Stimulated activated CD8-positive, alpha-beta memory T cell treated with anti-CD3 and anti-CD28 coated beads, Interleukin-12 subunit alpha, Interleukin-12 subunit beta, amount 100 ng/mL, for 24 hours (primary cell): ENCODE results near the gene CNGA2.

Source experiments
- DNase-seq: peaks from one replicate; pipeline ENCODE4 v3.0.0-alpha.2; 2020; ENCODE audit errors: extremely low read depth

The CNGA2 gene

GRCh38 chrX:151711787-151712186 is 22.8 kb upstream of the CNGA2 start:
- DNase-seq: no peak

DNA sequence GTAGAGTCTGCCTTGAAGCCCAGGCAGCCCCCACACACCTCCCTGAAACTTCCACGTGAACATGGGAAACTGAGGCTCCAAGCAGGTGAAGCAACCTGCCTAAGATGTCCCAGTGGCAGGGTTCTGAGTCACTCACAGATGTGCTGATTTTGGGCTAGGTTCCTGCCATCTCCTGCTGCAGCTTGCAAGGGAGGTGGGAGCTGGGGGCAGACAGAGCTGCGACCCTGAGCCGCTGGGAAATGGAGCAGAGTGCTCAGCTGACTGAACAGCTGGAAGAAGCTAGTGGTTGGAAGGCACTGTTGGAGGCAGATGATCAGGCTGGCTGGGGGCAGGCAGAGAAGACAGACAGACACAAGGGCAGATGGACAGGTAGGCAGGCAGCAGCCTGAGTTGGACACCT is 22.3 kb upstream of the CNGA2 start:
- DNase-seq: no peak

DNA sequence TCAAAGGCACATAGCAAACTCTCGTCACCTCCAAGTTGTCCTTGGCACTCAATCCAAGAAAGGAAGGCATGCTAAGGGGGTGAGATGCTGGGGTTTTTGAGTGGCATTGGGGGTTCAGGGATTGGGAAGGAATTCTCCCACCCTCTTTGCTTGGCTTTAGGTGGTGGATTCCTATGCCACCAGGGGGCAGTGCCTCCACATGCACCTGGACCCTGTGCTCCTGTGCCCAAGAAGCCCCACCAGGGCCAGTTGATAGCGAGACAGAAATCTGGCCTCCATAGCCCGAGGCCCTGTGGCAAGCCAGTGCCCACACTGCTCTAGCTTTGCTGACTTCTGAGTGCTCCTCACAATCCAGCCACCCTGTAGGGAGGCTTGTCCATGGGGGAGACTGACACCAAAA is 20.7 kb upstream of the CNGA2 start:
- DNase-seq: no peak

DNA sequence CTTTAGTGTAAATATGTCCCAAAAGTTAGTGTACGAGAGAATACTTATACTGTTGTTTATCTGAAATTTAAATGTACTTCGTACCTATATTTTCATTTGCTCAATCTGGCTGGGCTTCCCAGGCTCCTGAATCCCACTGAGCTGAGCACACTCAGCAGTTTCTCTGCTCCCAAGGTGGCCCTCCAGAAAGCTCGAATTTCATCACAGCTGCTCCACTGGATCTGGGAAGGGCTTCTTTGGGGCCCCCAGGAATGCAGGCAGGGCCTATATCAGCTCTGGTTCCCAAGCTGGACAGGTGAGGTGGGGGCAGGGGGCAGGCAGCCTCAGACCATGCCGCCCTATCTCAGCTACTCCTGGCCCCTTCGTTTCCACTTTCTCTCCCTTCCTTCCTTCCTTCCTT is 20.2 kb upstream of the CNGA2 start:
- DNase-seq: no peak

GRCh38 chrX:151715752-151716151 is 18.8 kb upstream of the CNGA2 start, which contains the start of gene FATE1:
Gene FATE1 (plus strand): TSS chrX:151716035. CDS start chrX:151716120, 85 bp downstream.
- no peak for DNase-seq

GRCh38 chrX:151722241-151722846 is 12.2 kb upstream of the CNGA2 start:
- no peak for DNase-seq

DNA sequence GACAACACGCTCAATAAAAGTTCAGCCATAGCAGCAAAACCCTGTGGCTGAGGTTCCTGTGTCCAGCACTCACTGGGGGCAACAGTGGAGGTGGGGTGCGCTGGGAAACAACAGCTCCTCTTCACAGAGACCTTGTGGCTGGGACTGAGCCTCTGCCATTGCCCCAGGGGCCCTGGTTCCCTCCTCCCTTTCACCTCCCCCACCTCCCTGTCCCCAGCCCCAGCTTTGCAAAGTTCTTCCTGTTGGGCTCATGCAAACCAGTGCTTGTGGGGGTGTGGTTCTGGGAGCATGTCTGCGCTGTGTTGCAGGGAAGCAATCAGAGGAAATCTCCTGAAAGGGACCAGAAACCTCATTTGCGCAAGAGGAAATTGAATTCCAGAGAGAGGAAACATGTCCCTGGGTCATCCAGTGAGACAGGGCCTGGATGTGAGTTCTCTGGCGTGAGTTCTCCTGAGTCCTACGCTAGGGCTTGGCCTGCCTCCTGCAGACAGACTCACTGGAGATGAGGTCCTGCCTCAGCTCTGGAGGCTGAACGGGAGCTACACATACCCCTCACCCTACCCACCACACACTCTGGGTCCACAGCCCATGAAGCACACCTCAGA is 11.3 kb upstream of the CNGA2 start:
- no peak for DNase-seq

DNA sequence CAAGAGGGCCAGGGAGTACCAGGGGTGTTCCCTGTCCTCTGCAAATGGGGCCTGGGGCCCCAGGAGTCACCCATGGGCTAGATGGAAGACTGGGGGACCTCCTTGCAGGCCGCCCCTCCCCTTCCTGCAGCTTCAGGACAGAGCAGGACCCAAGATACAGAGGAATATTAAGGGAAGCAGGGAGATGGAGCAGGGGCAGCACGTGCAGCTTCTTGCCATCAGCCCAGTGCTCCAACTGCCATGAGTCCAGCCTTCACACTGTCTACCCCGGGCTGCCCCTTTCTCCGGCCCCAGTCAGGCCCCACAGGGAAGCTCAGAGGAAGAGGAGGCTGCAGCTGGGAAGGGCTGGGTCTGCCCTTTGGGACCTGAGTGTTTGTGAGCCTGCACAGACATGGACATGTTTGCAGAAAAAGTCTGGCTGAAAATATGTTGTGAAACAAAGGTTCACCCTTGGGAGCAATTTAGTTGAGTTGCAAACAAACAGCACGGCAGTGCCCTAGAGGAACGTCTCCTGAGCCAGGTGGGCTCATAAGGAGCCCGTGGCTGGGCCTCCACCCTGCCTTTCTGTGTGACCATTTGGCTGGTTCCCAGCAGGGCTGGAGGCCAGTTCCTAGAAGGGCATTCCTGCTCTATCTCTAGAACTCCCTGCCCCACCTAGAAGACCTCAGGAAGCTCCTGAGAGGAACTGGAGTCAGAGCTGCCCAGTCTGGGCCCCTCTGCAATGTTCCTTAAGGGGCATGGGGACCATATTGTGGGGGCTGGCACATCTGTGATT is 9.8 kb upstream of the CNGA2 start:
- no peak for DNase-seq

GRCh38 chrX:151725338-151725614 is 9.3 kb upstream of the CNGA2 start:
- no peak for DNase-seq

GRCh38 chrX:151726751-151727150 is 7.8 kb upstream of the CNGA2 start:
- no peak for DNase-seq

DNA sequence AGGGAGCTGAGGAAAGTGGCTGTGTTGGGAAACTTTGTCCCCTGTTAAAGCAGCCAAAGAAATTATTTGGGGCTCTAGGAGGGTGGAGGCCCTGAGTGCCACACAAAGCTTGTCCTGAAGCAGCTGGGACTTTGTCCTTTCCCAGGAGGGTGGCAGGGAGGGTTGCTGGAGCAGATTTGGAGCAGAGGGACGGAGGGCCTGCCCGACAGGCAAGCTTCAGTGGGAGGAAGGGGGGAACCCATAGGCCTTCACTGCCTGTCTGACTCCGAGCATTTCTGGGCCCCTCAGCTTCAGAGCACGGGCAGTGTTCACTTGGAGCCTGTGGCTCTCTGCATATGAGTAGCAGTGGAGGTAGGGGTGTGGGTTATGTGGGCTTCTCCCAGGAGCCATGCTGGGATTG is 7.2 kb upstream of the CNGA2 start:
- no peak for DNase-seq

- no peak for DNase-seq
Measured at GRCh38 chrX:151729056-151729725, 5.4 kb upstream of the CNGA2 start.

DNA sequence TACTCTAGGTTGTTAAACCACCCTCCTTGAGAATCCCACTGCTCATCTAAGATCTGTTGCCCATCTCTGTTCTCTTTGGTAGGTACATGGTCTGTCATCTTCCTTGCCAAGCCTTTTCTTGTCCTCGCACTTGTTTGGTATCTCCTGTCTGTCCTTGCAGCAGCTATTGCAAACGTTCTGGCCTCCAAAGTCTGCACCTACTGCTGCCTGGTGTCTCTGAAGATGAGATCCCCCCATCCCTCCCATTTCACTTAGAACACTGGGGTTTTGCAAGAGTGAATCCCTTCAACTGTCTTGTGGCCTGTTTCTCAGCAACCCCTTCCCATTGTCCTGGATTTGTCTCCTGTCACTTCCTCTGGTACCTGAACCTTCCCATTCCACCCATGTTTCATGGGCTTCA is 673 bp downstream of the CNGA2 start:
- DNase-seq: no peak

- DNase-seq: no peak
Measured at GRCh38 chrX:151736685-151737084, 2.1 kb downstream of the CNGA2 start.

DNA sequence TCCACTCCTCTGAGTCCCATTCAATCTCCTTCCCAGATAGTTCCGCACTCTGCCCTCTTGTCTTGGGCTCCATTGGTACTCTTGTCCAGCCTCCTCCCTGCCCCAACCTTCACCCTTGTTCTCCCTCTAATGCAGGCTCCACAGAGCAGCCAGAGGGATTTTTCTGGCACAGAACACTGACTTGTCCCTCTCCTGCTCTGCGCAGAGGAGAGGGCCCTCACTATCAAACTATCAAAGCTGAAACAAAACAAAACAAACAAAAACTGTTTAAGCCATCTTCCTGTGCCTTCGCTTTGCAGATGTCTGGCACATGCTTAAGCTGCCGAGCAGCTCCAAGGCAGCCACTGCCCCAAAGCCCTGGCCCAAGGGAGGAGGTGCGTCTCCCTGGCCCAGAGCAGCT is 2.9 kb downstream of the CNGA2 start:
- no peak for DNase-seq

GRCh38 chrX:151738751-151739150 is 4.2 kb downstream of the CNGA2 start:
- DNase-seq: no peak

DNA sequence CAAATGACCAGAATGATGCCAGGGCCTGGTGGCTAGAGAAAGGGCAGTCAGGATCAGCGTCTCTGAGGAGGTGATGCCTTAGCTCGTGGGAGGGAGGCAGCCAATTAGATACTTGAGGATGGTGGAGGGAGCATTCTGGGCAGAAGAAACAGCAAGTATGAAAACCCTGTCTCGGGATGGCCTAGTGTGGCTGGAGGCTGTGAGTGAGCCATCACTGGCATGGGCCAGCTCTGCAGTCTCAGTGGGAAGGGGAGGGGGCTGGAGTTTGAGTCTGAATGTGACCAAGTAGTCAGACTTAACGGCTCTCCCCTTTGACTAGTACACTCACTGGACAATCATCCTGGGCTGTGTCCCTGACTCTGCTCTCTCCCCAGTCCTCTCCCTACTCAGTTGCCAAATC is 7.1 kb downstream of the CNGA2 start:
- DNase-seq: no peak

- DNase-seq: no peak
Measured at GRCh38 chrX:151742311-151742710, 7.8 kb downstream of the CNGA2 start.

GRCh38 chrX:151743651-151744470 is 9.3 kb downstream of the CNGA2 start:
- no peak for DNase-seq

- DNase-seq: no peak
Measured at GRCh38 chrX:151745651-151746050, 11.1 kb downstream of the CNGA2 start.

DNA sequence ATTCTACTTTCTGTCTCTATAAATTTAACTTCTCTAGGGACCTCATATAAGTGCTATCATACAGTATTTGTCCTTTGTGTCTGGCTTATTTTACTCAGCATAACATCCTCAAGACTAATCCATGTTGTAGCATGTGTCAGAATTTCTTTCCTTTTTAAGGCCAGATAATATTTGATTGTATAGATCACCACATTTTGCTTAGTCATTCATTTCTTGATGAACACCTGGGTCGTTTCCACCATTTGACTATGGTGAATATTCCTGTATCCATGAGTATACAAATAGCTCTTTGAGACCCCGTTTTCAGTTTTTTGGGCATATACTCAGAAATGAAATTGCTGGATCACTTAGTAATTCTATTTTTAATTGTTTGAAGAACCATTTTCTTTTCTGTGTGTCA is 12.0 kb downstream of the CNGA2 start:
- DNase-seq: no peak

- no peak for DNase-seq
Measured at GRCh38 chrX:151750511-151750910, 16.0 kb downstream of the CNGA2 start.
